ENCODE results near the gene COL6A3.

The COL6A3 gene

GRCh38 chr2:237344942-237345341, 69.0 kb downstream of the COL6A3 start:
- WGBS (ENCODE audit: insufficient coverage): 96% methylated on average over 6 of the region's 6 CpGs
- POLR2A ChIA-PET: no interaction called here
- no peak overlapping the region for H3K4me3 ChIP-seq (ENCODE audit: control insufficient read depth in 1 of 7, extremely low read depth in 1 of 7, insufficient read depth in 4 of 7, low read depth in 2 of 7, low read length in 6 of 7)
- no peaks in the 10 kb centered on the region for H3K4me1 ChIP-seq (ENCODE audit: control extremely low read depth in 1 of 4, control insufficient read depth in 4 of 4, insufficient read depth in 4 of 4, low read length in 3 of 4)
- DNase-seq: no peak
- no peaks in the 10 kb centered on the region for H3K36me3 ChIP-seq (ENCODE audit: control insufficient read depth in 4 of 4, insufficient read depth in 4 of 4, low read length in 3 of 4)
- peaks cover 0 to 7% (median 4%) of the 10 kb centered on the region in 5 experiments for H3K27me3 ChIP-seq (replicated peaks in 2 of 5; ENCODE audit: control insufficient read depth in 4 of 5, insufficient read depth in 5 of 5, low read length in 4 of 5)
- CTCF ChIA-PET: no interaction called here
- no peak overlapping the region for H3K27ac ChIP-seq (ENCODE audit: insufficient read depth in 1 of 2, low read depth in 1 of 2, low read length in 2 of 2, poor library complexity in 1 of 2, severe bottlenecking in 2 of 2)
- H3K9me3 ChIP-seq (ENCODE audit: control extremely low read depth in 1 of 5, control insufficient read depth in 4 of 5, insufficient read depth in 2 of 5, low read depth in 1 of 5, low read length in 4 of 5): no peaks in the 10 kb centered on the region

GRCh38 chr2:237343993-237344392, 70.0 kb downstream of the COL6A3 start:
- no peak for DNase-seq
- Histone ChIP-seq H3K9me3 (ENCODE audit: control extremely low read depth in 1 of 5, control insufficient read depth in 4 of 5, insufficient read depth in 2 of 5, low read depth in 1 of 5, low read length in 4 of 5) (no peaks in the 10 kb centered on the region), H3K27ac (ENCODE audit: insufficient read depth in 1 of 2, low read depth in 1 of 2, low read length in 2 of 2, poor library complexity in 1 of 2, severe bottlenecking in 2 of 2) (no peak overlapping the region), H3K36me3 (ENCODE audit: control insufficient read depth in 4 of 4, insufficient read depth in 4 of 4, low read length in 3 of 4) (no peaks in the 10 kb centered on the region), H3K4me1 (ENCODE audit: control extremely low read depth in 1 of 4, control insufficient read depth in 4 of 4, insufficient read depth in 4 of 4, low read length in 3 of 4) (no peaks in the 10 kb centered on the region), H3K27me3 (replicated peaks in 2 of 5; ENCODE audit: control insufficient read depth in 4 of 5, insufficient read depth in 5 of 5, low read length in 4 of 5) (peaks cover 0 to 7% (median 3%) of the 10 kb centered on the region in 5 experiments), H3K4me3 (ENCODE audit: control insufficient read depth in 1 of 7, extremely low read depth in 1 of 7, insufficient read depth in 4 of 7, low read depth in 2 of 7, low read length in 6 of 7) (no peak overlapping the region)
- 91% methylated on average over 7 of the region's 9 CpGs for WGBS (ENCODE audit: insufficient coverage)
- POLR2A ChIA-PET: no interaction called here
- CTCF ChIA-PET: no interaction called here

GRCh38 chr2:237341872-237342271, 72.1 kb downstream of the COL6A3 start:
- H3K36me3 ChIP-seq (ENCODE audit: control insufficient read depth in 4 of 4, insufficient read depth in 4 of 4, low read length in 3 of 4): no peaks in the 10 kb centered on the region
- H3K4me1 ChIP-seq (ENCODE audit: control extremely low read depth in 1 of 4, control insufficient read depth in 4 of 4, insufficient read depth in 4 of 4, low read length in 3 of 4): no peaks in the 10 kb centered on the region
- H3K27ac ChIP-seq (ENCODE audit: insufficient read depth in 1 of 2, low read depth in 1 of 2, low read length in 2 of 2, poor library complexity in 1 of 2, severe bottlenecking in 2 of 2): no peak overlapping the region
- no peak for DNase-seq
- H3K27me3 ChIP-seq (replicated peaks in 2 of 5; ENCODE audit: control insufficient read depth in 4 of 5, insufficient read depth in 5 of 5, low read length in 4 of 5): peaks cover 0 to 4% (median 3%) of the 10 kb centered on the region in 5 experiments
- ChIA-PET POLR2A (no interaction called here), CTCF (interaction anchor here (1.5 kb wide), 1 partner anchor 176 kb away, joined by 4 read pairs; no protein-coding TSS in a partner anchor)
- no CpG with 5 or more reads among the region's 4 CpGs for WGBS (ENCODE audit: insufficient coverage)
- H3K9me3 ChIP-seq (ENCODE audit: control extremely low read depth in 1 of 5, control insufficient read depth in 4 of 5, insufficient read depth in 2 of 5, low read depth in 1 of 5, low read length in 4 of 5): no peaks in the 10 kb centered on the region
- H3K4me3 ChIP-seq (ENCODE audit: control insufficient read depth in 1 of 7, extremely low read depth in 1 of 7, insufficient read depth in 4 of 7, low read depth in 2 of 7, low read length in 6 of 7): no peak overlapping the region

GRCh38 chr2:237337586-237337985, 76.4 kb downstream of the COL6A3 start:
- 95% methylated on average over 6 of the region's 7 CpGs for WGBS (ENCODE audit: insufficient coverage)
- POLR2A ChIA-PET: no interaction called here

GRCh38 chr2:237336131-237336530, 77.8 kb downstream of the COL6A3 start:
- Histone ChIP-seq H3K27me3 (replicated peaks in 2 of 5; ENCODE audit: control insufficient read depth in 4 of 5, insufficient read depth in 5 of 5, low read length in 4 of 5) (no peaks in the 10 kb centered on the region), H3K36me3 (ENCODE audit: control insufficient read depth in 4 of 4, insufficient read depth in 4 of 4, low read length in 3 of 4) (no peaks in the 10 kb centered on the region), H3K9me3 (ENCODE audit: control extremely low read depth in 1 of 5, control insufficient read depth in 4 of 5, insufficient read depth in 2 of 5, low read depth in 1 of 5, low read length in 4 of 5) (no peaks in the 10 kb centered on the region), H3K4me1 (ENCODE audit: control extremely low read depth in 1 of 4, control insufficient read depth in 4 of 4, insufficient read depth in 4 of 4, low read length in 3 of 4) (no peaks in the 10 kb centered on the region), H3K27ac (ENCODE audit: insufficient read depth in 1 of 2, low read depth in 1 of 2, low read length in 2 of 2, poor library complexity in 1 of 2, severe bottlenecking in 2 of 2) (no peak overlapping the region), H3K4me3 (ENCODE audit: control insufficient read depth in 1 of 7, extremely low read depth in 1 of 7, insufficient read depth in 4 of 7, low read depth in 2 of 7, low read length in 6 of 7) (no peak overlapping the region)
- POLR2A ChIA-PET: no interaction called here
- DNase-seq: no peak
- WGBS (ENCODE audit: insufficient coverage): 98% methylated on average over 13 of the region's 16 CpGs
- CTCF ChIA-PET: interaction anchor here (1.1 kb wide), 1 partner anchor 40 kb away, joined by 3 read pairs; no protein-coding TSS in a partner anchor

More at GRCh38 chr2:237337586-237337985, 76.4 kb downstream of the COL6A3 start:
- Histone ChIP-seq H3K9me3 (ENCODE audit: control extremely low read depth in 1 of 5, control insufficient read depth in 4 of 5, insufficient read depth in 2 of 5, low read depth in 1 of 5, low read length in 4 of 5) (no peaks in the 10 kb centered on the region), H3K4me3 (ENCODE audit: control insufficient read depth in 1 of 7, extremely low read depth in 1 of 7, insufficient read depth in 4 of 7, low read depth in 2 of 7, low read length in 6 of 7) (no peak overlapping the region), H3K4me1 (ENCODE audit: control extremely low read depth in 1 of 4, control insufficient read depth in 4 of 4, insufficient read depth in 4 of 4, low read length in 3 of 4) (no peaks in the 10 kb centered on the region), H3K27ac (ENCODE audit: insufficient read depth in 1 of 2, low read depth in 1 of 2, low read length in 2 of 2, poor library complexity in 1 of 2, severe bottlenecking in 2 of 2) (no peak overlapping the region), H3K36me3 (ENCODE audit: control insufficient read depth in 4 of 4, insufficient read depth in 4 of 4, low read length in 3 of 4) (no peaks in the 10 kb centered on the region), H3K27me3 (replicated peaks in 2 of 5; ENCODE audit: control insufficient read depth in 4 of 5, insufficient read depth in 5 of 5, low read length in 4 of 5) (no peaks in the 10 kb centered on the region)
- no peak for DNase-seq
- CTCF ChIA-PET: no interaction called here

- Histone ChIP-seq H3K4me3 (ENCODE audit: control insufficient read depth in 1 of 7, extremely low read depth in 1 of 7, insufficient read depth in 4 of 7, low read depth in 2 of 7, low read length in 6 of 7) (no peak overlapping the region), H3K36me3 (ENCODE audit: control insufficient read depth in 4 of 4, insufficient read depth in 4 of 4, low read length in 3 of 4) (no peaks in the 10 kb centered on the region), H3K27me3 (replicated peaks in 2 of 5; ENCODE audit: control insufficient read depth in 4 of 5, insufficient read depth in 5 of 5, low read length in 4 of 5) (peaks cover 0 to 2% (median 0%) of the 10 kb centered on the region in 5 experiments), H3K4me1 (ENCODE audit: control extremely low read depth in 1 of 4, control insufficient read depth in 4 of 4, insufficient read depth in 4 of 4, low read length in 3 of 4) (no peaks in the 10 kb centered on the region), H3K27ac (ENCODE audit: insufficient read depth in 1 of 2, low read depth in 1 of 2, low read length in 2 of 2, poor library complexity in 1 of 2, severe bottlenecking in 2 of 2) (no peak overlapping the region), H3K9me3 (ENCODE audit: control extremely low read depth in 1 of 5, control insufficient read depth in 4 of 5, insufficient read depth in 2 of 5, low read depth in 1 of 5, low read length in 4 of 5) (no peaks in the 10 kb centered on the region)
- 100% methylated on average over 1 of the region's 1 CpG for WGBS (ENCODE audit: insufficient coverage)
- ChIA-PET POLR2A (no interaction called here), CTCF (no interaction called here)
- no peak for DNase-seq
Observed at GRCh38 chr2:237333748-237334147, 80.2 kb downstream of the COL6A3 start.

- Histone ChIP-seq H3K4me1 (ENCODE audit: control extremely low read depth in 1 of 4, control insufficient read depth in 4 of 4, insufficient read depth in 4 of 4, low read length in 3 of 4) (no peaks in the 10 kb centered on the region), H3K9me3 (ENCODE audit: control extremely low read depth in 1 of 5, control insufficient read depth in 4 of 5, insufficient read depth in 2 of 5, low read depth in 1 of 5, low read length in 4 of 5) (no peaks in the 10 kb centered on the region), H3K27me3 (replicated peaks in 2 of 5; ENCODE audit: control insufficient read depth in 4 of 5, insufficient read depth in 5 of 5, low read length in 4 of 5) (peaks cover 0 to 2% (median 0%) of the 10 kb centered on the region in 5 experiments), H3K36me3 (ENCODE audit: control insufficient read depth in 4 of 4, insufficient read depth in 4 of 4, low read length in 3 of 4) (no peaks in the 10 kb centered on the region), H3K4me3 (ENCODE audit: control insufficient read depth in 1 of 7, extremely low read depth in 1 of 7, insufficient read depth in 4 of 7, low read depth in 2 of 7, low read length in 6 of 7) (no peak overlapping the region), H3K27ac (ENCODE audit: insufficient read depth in 1 of 2, low read depth in 1 of 2, low read length in 2 of 2, poor library complexity in 1 of 2, severe bottlenecking in 2 of 2) (no peak overlapping the region)
- WGBS (ENCODE audit: insufficient coverage): 76% methylated on average over 3 of the region's 4 CpGs
- DNase-seq: no peak
- ChIA-PET POLR2A (no interaction called here), CTCF (no interaction called here)
Observed at GRCh38 chr2:237330541-237330940, 83.4 kb downstream of the COL6A3 start.
